K562 (cell line): Measurements from ENCODE around the gene RNGTT. TPM values are rescaled to one million over a fixed set of nuclear protein-coding genes. Genes with fewer than 3 reads are reported as not detected.

Experiments used
- ATAC-seq: fragments of 200-7000 bp; cut with Tn5 transposase; 3 replicates; pipeline ENCODE4 v1.9.1; 2020; ENCODE audit warnings: moderate library complexity
- BruUV-seq: library from RNA; stranded (reverse); fragments of 400-500 nt; replicated peaks from 2 replicates; lab custom pipeline; 2021; lab: Mats Ljungman, UMichigan
- CTCF ChIA-PET: fragments of 300-600 bp; formaldehyde crosslinking; extraction: SDS; loops from one replicate; lab custom pipeline; 2021; ENCODE audit warnings: low intra/inter-chr PET ratio; lab: Yijun Ruan, JAX
- POLR2A ChIA-PET: fragments of 300-600, 350-650 bp; sonication (Branson Sonifier 250); formaldehyde crosslinking; extraction: SDS; loops from one replicate; lab custom pipeline; 2021; ENCODE audit warnings: antibody characterized with exemption, inconsistent platforms; lab: Yijun Ruan, JAX
- DNase-seq, 4 experiments: peaks; one replicate each; pipeline versions ENCODE4 v3.0.0 to v3.0.0-alpha.2; 2011 to 2018; ENCODE audit warnings: low spot score in 3 of 4, mixed read lengths in 3 of 4; ENCODE audit errors: extremely low read depth in 1 of 4
- FAIRE-seq: peaks from 2 replicates; lab custom pipeline; 2011; peaks lifted over from hg19 to GRCh38; lab: Jason Lieb, UNC
- H2AFZ ChIP-seq: 2 replicates; pipeline ENCODE4 v1.6.0; 2011; ENCODE audit warnings: low read depth, low read length, control low read depth, inconsistent platforms
- H3K27ac ChIP-seq: fragments of 200-600 bp; 3 replicates; pipeline ENCODE4 v1.8.0; 2011; ENCODE audit warnings: low read depth, mild to moderate bottlenecking, control low read depth, inconsistent platforms, low read length, moderate library complexity, mixed read lengths; ENCODE audit errors: extremely low read depth
- H3K27me3 ChIP-seq, 2 experiments: fragments of 300-600 bp in 1 of 2; 2 replicates in 1 of 2; 3 replicates in 1 of 2; pipeline versions ENCODE4 v1.6.0 to v1.8.0; 2011; ENCODE audit warnings: inconsistent platforms in 2 of 2, low read length in 2 of 2, mild to moderate bottlenecking in 1 of 2, mixed read lengths in 1 of 2, moderate library complexity in 1 of 2; ENCODE audit not compliant: control insufficient read depth in 2 of 2, insufficient read depth in 2 of 2
- H3K36me3 ChIP-seq: fragments of 300-600 bp; 3 replicates; pipeline ENCODE4 v1.8.0; 2011; ENCODE audit warnings: mild to moderate bottlenecking, low read length, inconsistent platforms; ENCODE audit not compliant: control insufficient read depth, insufficient read depth
- H3K4me1 ChIP-seq, 2 experiments: fragments of 200-600 bp in 1 of 2; replicated peaks in 1 of 2; 2 replicates in 1 of 2; 3 replicates in 1 of 2; pipeline versions ENCODE4 v1.5.1 to v1.8.0; 2011; ENCODE audit warnings: inconsistent platforms in 2 of 2, low read length in 2 of 2, mild to moderate bottlenecking in 1 of 2, mixed read lengths in 1 of 2, moderate library complexity in 1 of 2; ENCODE audit not compliant: control insufficient read depth in 2 of 2, insufficient read depth in 2 of 2
- H3K4me2 ChIP-seq: 2 replicates; pipeline ENCODE4 v1.6.1; 2011; ENCODE audit warnings: low read length, control low read depth, inconsistent platforms, mixed read lengths; ENCODE audit not compliant: insufficient read depth
- H3K4me3 ChIP-seq: fragments of 200-600 bp; sonication (generic), shearing (Covaris generic); 2 replicates; pipeline ENCODE4 v1.5.1; 2016; ENCODE audit warnings: control low read depth, inconsistent platforms
- H3K79me2 ChIP-seq: fragments of 200-600 bp; 3 replicates; pipeline ENCODE4 v1.8.0; 2011; ENCODE audit warnings: low read length, inconsistent platforms; ENCODE audit not compliant: control insufficient read depth, insufficient read depth
- H3K9ac ChIP-seq, 2 experiments: 2 replicates each; pipeline versions ENCODE4 v1.6.0 to v1.6.1; 2011; ENCODE audit warnings: low read depth in 2 of 2, low read length in 2 of 2, control low read depth in 1 of 2, inconsistent platforms in 1 of 2, mild to moderate bottlenecking in 1 of 2, mixed read lengths in 1 of 2; ENCODE audit not compliant: insufficient read depth in 1 of 2
- H3K9me1 ChIP-seq: one replicate; pipeline ENCODE4 v1.6.0; 2011; ENCODE audit warnings: inconsistent platforms, mild to moderate bottlenecking, low read length, moderate library complexity; ENCODE audit not compliant: control insufficient read depth, insufficient read depth
- H3K9me3 ChIP-seq: replicated peaks from 2 replicates; pipeline ENCODE4 v1.5.1; 2011; ENCODE audit warnings: low read depth, low read length, inconsistent platforms; ENCODE audit not compliant: control insufficient read depth, insufficient read depth
- H4K20me1 ChIP-seq: replicated peaks from 2 replicates; pipeline ENCODE4 v1.6.1; 2011; ENCODE audit warnings: low read length, inconsistent platforms, mixed read lengths; ENCODE audit not compliant: control insufficient read depth, insufficient read depth
- BCOR ChIP-seq: fragments of 450-650 bp; IDR thresholded peaks from 2 replicates; pipeline ENCODE4 v1.6.1; 2016
- GATA2 ChIP-seq: sonication (generic); formaldehyde crosslinking; IDR thresholded peaks from 2 replicates; pipeline ENCODE4 v1.4.0; 2020; ENCODE audit warnings: mild to moderate bottlenecking, missing genetic modification reagents
- HMGN3 ChIP-seq: IDR thresholded peaks from 2 replicates; pipeline ENCODE4 v1.6.1; 2011; ENCODE audit warnings: borderline replicate concordance, low read depth, mild to moderate bottlenecking, mixed read lengths, low read length; ENCODE audit not compliant: insufficient read length; ENCODE audit errors: extremely low read depth
- MYC ChIP-seq, 2 experiments: fragments of 250-450 bp in 1 of 2; sonication (Bioruptor Pico) in 1 of 2; IDR thresholded peaks; 2 replicates each; pipeline versions ENCODE4 v1.5.1 to v1.6.1; 2012 to 2021; ENCODE audit warnings: low read depth in 2 of 2, borderline replicate concordance in 1 of 2, improper control_type of control experiment in 1 of 2, low read length in 1 of 2, mild to moderate bottlenecking in 1 of 2, moderate library complexity in 1 of 2
- MYNN ChIP-seq, 2 experiments: sonication (generic); formaldehyde crosslinking in 1 of 2; IDR thresholded peaks; 2 replicates each; pipeline versions ENCODE4 v1.5.0 to v1.6.1; 2016 to 2020; ENCODE audit warnings: antibody characterized with exemption in 1 of 2, missing genetic modification reagents in 1 of 2
- PHTF2 ChIP-seq: fragments of 250-450 bp; sonication (Bioruptor Pico); IDR thresholded peaks from 2 replicates; pipeline ENCODE4 v1.5.0; 2021; ENCODE audit warnings: mild to moderate bottlenecking
- SRSF1 ChIP-seq: fragments of 200-400 bp; formaldehyde crosslinking; IDR thresholded peaks from 2 replicates; pipeline ENCODE4 v1.6.1; 2017; ENCODE audit warnings: mild to moderate bottlenecking, low read depth, low read length, moderate library complexity
- ZNF384 ChIP-seq: IDR thresholded peaks from 2 replicates; pipeline ENCODE4 v1.6.1; 2012; ENCODE audit warnings: low read depth, low read length, improper control_type of control experiment
- WGBS: fragments of 100-300 bp; shearing (Covaris generic); methylation state at CpG from one replicate; pipeline ENCODE4 v1.1.6; 2016; ENCODE audit warnings: low coverage, mixed read lengths; ENCODE audit not compliant: insufficient coverage; ENCODE audit errors: missing lambda C conversion rate; 5-methylcytosine and 5-hydroxymethylcytosine counted together
- in situ Hi-C: fragments of 300-500 bp; cut with MboI; formaldehyde crosslinking; loops from 4 replicates; pipeline ENCODE4 v1.15.0; 2018; ENCODE audit warnings: inconsistent platforms, mixed read lengths
- intact Hi-C: fragments of 100-400 bp; cut with micrococcal nuclease; formaldehyde crosslinking; loops from 2 replicates; pipeline ENCODE4 v1.14.2; 2022
- polyA plus RNA-seq, 8 experiments: library from polyadenylated mRNA; depleted of rRNA in 4 of 8; stranded (reverse) in 5 of 8; unstranded in 3 of 8; fragments of >200 nt; fragmentation: Nextera tagmentation in 2 of 8; fragmentation: Illumina TruSeq in 1 of 8; extraction: Ambion mirVana in 2 of 8; extraction: Trizol in 1 of 8; gene quantifications; 2 replicates each; pipeline versions ENCODE4 v1.2.1 to v1.2.3, GENCODE V29; 2011 to 2014; ENCODE audit warnings: inconsistent platforms in 1 of 8, missing spikeins in 1 of 8
- total RNA-seq, 7 experiments: library from RNA; depleted of rRNA in 6 of 7; stranded (reverse); fragments of >200 nt in 6 of 7; fragmentation: Illumina TruSeq in 2 of 7; extraction: Trizol in 2 of 7; gene quantifications; 2 replicates each; pipeline versions ENCODE4 v1.2.1 to v1.2.3, GENCODE V29; 2011 to 2021; ENCODE audit warnings: low replicate concordance in 1 of 7
- TF ChIP-seq, protein P1 (sequence below), 2 experiments: fragments of 450-650 bp in 1 of 2; sonication (generic) in 1 of 2; formaldehyde crosslinking; conservative IDR thresholded peaks; 2 replicates each; pipeline versions ENCODE4 v1.4.0 to v1.8.1; 2020 to 2022; ENCODE audit warnings: mild to moderate bottlenecking in 1 of 2, missing genetic modification reagents in 1 of 2
- TF ChIP-seq, protein P2 (sequence below): fragments of 450-650 bp; formaldehyde crosslinking; IDR thresholded peaks from 2 replicates; pipeline ENCODE4 v1.4.0; 2020; ENCODE audit warnings: mild to moderate bottlenecking, moderate library complexity
- TF ChIP-seq, protein P3 (sequence below), 2 experiments: fragments of 150-350 bp in 1 of 2; IDR thresholded peaks; 2 replicates each; pipeline ENCODE4 v1.6.1; 2012 to 2016; ENCODE audit warnings: low read depth in 2 of 2, low read length in 2 of 2, mild to moderate bottlenecking in 1 of 2, moderate library complexity in 1 of 2
- TF ChIP-seq, protein P4 (sequence below): fragments of 450-650 bp; IDR thresholded peaks from one replicate; pipeline ENCODE4 v1.6.1; 2018; ENCODE audit warnings: mild to moderate bottlenecking, moderate library complexity; ENCODE audit not compliant: partially characterized antibody
- TF ChIP-seq, protein P5 (sequence below): sonication (generic); formaldehyde crosslinking; IDR thresholded peaks from 2 replicates; pipeline ENCODE4 v1.8.0; 2022; ENCODE audit warnings: mild to moderate bottlenecking, low read depth, missing genetic modification reagents

RNGTT gene
- total and polyA plus RNA-seq, 9 of the 15 experiments (the other 6 are each of a cell fraction or from before 2014, with no cell fraction given), result 6.1 to 31.7 (median 19.5) TPM

DNA sequence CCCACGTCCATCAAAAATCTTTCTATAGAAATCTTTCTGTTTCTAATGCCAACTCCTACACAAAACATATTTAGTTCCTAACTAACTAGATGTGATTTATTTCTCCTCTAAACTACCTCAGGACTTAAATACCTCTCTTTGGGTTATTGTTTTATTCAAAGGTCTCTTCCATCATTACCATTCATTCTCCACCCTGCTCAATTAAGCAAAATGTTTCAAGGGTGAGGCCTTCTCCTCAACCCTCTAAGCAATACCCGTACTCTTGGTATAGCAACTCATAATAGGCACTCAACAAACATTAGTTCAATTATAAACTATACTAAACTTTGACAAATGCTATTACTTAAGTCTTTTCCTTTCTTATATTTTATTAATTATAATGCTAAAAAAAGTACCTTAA lies 111.4 kb downstream of the RNGTT start:
- no peak overlapping the region for H2AFZ ChIP-seq
- H3K9me3 ChIP-seq, result no peaks in the 10 kb centered on the region
- H3K36me3 ChIP-seq, result no peaks in the 10 kb centered on the region
- in situ Hi-C loops, result no loop called here
- no peak overlapping the region for H3K9ac ChIP-seq
- ChIA-PET POLR2A (no interaction called here), CTCF (no interaction called here)
- H3K4me2 ChIP-seq, result no peak overlapping the region
- H3K27me3 ChIP-seq, result no peaks in the 10 kb centered on the region
- no peak for DNase-seq
- H3K4me1 ChIP-seq, result no peaks in the 10 kb centered on the region
- FAIRE-seq, result no peak
- no peak overlapping the region for H3K4me3 ChIP-seq
- WGBS, result 90% methylated on average over 2 of the region's 2 CpGs
- intact Hi-C loops, result no loop called here
- H4K20me1 ChIP-seq, result no peaks in the 10 kb centered on the region
- H3K9me1 ChIP-seq, result no peaks in the 10 kb centered on the region
- H3K27ac ChIP-seq, result no peak overlapping the region
- no peaks in the 10 kb centered on the region for H3K79me2 ChIP-seq
- ATAC-seq, result no peak
- BruUV-seq, result no TSS peak
- TF ChIP-seq, protein P1, sequence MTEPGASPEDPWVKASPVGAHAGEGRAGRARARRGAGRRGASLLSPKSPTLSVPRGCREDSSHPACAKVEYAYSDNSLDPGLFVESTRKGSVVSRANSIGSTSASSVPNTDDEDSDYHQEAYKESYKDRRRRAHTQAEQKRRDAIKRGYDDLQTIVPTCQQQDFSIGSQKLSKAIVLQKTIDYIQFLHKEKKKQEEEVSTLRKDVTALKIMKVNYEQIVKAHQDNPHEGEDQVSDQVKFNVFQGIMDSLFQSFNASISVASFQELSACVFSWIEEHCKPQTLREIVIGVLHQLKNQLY (CRISPR knock-in tag; conservative IDR thresholded peaks at IDR 0.05), result no peak
- TF ChIP-seq MYNN (IDR thresholded peaks at IDR 0.05), result no peak
- no peak for TF ChIP-seq MYNN (CRISPR knock-in tag; IDR thresholded peaks at IDR 0.05)
- TF ChIP-seq, protein P2, sequence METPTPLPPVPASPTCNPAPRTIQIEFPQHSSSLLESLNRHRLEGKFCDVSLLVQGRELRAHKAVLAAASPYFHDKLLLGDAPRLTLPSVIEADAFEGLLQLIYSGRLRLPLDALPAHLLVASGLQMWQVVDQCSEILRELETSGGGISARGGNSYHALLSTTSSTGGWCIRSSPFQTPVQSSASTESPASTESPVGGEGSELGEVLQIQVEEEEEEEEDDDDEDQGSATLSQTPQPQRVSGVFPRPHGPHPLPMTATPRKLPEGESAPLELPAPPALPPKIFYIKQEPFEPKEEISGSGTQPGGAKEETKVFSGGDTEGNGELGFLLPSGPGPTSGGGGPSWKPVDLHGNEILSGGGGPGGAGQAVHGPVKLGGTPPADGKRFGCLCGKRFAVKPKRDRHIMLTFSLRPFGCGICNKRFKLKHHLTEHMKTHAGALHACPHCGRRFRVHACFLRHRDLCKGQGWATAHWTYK, result no peak
- TF ChIP-seq ZNF384, result no peak
- TF ChIP-seq, protein P3, sequence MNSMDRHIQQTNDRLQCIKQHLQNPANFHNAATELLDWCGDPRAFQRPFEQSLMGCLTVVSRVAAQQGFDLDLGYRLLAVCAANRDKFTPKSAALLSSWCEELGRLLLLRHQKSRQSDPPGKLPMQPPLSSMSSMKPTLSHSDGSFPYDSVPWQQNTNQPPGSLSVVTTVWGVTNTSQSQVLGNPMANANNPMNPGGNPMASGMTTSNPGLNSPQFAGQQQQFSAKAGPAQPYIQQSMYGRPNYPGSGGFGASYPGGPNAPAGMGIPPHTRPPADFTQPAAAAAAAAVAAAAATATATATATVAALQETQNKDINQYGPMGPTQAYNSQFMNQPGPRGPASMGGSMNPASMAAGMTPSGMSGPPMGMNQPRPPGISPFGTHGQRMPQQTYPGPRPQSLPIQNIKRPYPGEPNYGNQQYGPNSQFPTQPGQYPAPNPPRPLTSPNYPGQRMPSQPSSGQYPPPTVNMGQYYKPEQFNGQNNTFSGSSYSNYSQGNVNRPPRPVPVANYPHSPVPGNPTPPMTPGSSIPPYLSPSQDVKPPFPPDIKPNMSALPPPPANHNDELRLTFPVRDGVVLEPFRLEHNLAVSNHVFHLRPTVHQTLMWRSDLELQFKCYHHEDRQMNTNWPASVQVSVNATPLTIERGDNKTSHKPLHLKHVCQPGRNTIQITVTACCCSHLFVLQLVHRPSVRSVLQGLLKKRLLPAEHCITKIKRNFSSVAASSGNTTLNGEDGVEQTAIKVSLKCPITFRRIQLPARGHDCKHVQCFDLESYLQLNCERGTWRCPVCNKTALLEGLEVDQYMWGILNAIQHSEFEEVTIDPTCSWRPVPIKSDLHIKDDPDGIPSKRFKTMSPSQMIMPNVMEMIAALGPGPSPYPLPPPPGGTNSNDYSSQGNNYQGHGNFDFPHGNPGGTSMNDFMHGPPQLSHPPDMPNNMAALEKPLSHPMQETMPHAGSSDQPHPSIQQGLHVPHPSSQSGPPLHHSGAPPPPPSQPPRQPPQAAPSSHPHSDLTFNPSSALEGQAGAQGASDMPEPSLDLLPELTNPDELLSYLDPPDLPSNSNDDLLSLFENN (IDR thresholded peaks at IDR 0.05; ENCODE audit: low read depth in 2 of 2, low read length in 2 of 2), result no peak
- TF ChIP-seq, protein P4, sequence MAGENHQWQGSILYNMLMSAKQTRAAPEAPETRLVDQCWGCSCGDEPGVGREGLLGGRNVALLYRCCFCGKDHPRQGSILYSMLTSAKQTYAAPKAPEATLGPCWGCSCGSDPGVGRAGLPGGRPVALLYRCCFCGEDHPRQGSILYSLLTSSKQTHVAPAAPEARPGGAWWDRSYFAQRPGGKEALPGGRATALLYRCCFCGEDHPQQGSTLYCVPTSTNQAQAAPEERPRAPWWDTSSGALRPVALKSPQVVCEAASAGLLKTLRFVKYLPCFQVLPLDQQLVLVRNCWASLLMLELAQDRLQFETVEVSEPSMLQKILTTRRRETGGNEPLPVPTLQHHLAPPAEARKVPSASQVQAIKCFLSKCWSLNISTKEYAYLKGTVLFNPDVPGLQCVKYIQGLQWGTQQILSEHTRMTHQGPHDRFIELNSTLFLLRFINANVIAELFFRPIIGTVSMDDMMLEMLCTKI, result no peak
- TF ChIP-seq, protein P5, sequence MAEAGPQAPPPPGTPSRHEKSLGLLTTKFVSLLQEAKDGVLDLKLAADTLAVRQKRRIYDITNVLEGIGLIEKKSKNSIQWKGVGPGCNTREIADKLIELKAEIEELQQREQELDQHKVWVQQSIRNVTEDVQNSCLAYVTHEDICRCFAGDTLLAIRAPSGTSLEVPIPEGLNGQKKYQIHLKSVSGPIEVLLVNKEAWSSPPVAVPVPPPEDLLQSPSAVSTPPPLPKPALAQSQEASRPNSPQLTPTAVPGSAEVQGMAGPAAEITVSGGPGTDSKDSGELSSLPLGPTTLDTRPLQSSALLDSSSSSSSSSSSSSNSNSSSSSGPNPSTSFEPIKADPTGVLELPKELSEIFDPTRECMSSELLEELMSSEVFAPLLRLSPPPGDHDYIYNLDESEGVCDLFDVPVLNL (CRISPR knock-in tag), result no peak
- no peak for TF ChIP-seq MYC (IDR thresholded peaks at IDR 0.05; ENCODE audit: low read depth, low read length)
- no peak for TF ChIP-seq MYC (CRISPR knock-in tag; IDR thresholded peaks at IDR 0.05; ENCODE audit: borderline replicate concordance, low read depth)
- no peak for TF ChIP-seq PHTF2 (CRISPR knock-in tag)
- TF ChIP-seq GATA2, result no peak
- no peak for TF ChIP-seq SRSF1
- TF ChIP-seq BCOR, result no peak
- no peak for TF ChIP-seq HMGN3
